GM21390 (cell line): Measurements from ENCODE around the gene ETV7.

Experiments used
- ATAC-seq: cut with Tn5 transposase; IDR thresholded peaks from one replicate; pipeline ENCODE4 v1.9.1; 2021; ENCODE audit not compliant: unreplicated experiment

ETV7 gene

GRCh38 chr6:36324715-36325114 is 62.8 kb downstream of the ETV7 start:
- no peak for ATAC-seq

GRCh38 chr6:36324191-36324590 is 63.3 kb downstream of the ETV7 start:
- no peak for ATAC-seq

- ATAC-seq, result no peak
Observed at GRCh38 chr6:36323062-36323461, 64.4 kb downstream of the ETV7 start.

- no peak for ATAC-seq
Observed at GRCh38 chr6:36322591-36322990, 64.9 kb downstream of the ETV7 start.

- no peak for ATAC-seq
Observed at GRCh38 chr6:36320475-36320874, 67.0 kb downstream of the ETV7 start.

GRCh38 chr6:36319821-36320220 is 67.6 kb downstream of the ETV7 start:
- no peak for ATAC-seq

- ATAC-seq, result no peak
Observed at GRCh38 chr6:36319436-36319762, 68.1 kb downstream of the ETV7 start.

GRCh38 chr6:36318690-36319435 is 68.6 kb downstream of the ETV7 start:
- no peak for ATAC-seq

- no peak for ATAC-seq
Observed at GRCh38 chr6:36317623-36318022, 69.8 kb downstream of the ETV7 start.
